Measurements from ENCODE around the gene SNRNP48. TPM values are rescaled to one million over a fixed set of nuclear protein-coding genes. Genes with fewer than 3 reads are reported as not detected.

The SNRNP48 gene
- total and polyA plus RNA-seq, 8 donors, result 7.6 to 29.1 (median 26.8) TPM

DNA sequence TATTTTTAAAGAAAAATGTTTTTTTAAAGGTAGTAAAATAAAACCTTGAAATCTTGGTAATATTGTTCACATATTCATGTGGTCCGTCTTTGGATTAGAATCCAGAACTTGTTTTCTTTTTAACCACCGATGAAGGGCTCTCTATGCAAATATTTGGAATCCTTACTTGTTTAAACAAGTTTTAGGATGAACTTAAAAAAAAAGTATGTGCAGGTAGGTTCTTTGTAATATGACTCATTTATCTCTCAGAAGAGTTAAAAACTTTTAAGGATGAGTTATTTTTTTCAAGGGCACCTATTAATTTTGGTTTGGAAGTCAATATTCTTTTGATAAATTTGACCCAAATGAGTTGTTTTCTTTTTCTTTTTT, 39.6 kb upstream of the SNRNP48 start:
- no peak overlapping the region for H3K27ac ChIP-seq

GRCh38 chr6:7554533-7555275, 35.3 kb upstream of the SNRNP48 start:
- TF ChIP-seq, protein P1, sequence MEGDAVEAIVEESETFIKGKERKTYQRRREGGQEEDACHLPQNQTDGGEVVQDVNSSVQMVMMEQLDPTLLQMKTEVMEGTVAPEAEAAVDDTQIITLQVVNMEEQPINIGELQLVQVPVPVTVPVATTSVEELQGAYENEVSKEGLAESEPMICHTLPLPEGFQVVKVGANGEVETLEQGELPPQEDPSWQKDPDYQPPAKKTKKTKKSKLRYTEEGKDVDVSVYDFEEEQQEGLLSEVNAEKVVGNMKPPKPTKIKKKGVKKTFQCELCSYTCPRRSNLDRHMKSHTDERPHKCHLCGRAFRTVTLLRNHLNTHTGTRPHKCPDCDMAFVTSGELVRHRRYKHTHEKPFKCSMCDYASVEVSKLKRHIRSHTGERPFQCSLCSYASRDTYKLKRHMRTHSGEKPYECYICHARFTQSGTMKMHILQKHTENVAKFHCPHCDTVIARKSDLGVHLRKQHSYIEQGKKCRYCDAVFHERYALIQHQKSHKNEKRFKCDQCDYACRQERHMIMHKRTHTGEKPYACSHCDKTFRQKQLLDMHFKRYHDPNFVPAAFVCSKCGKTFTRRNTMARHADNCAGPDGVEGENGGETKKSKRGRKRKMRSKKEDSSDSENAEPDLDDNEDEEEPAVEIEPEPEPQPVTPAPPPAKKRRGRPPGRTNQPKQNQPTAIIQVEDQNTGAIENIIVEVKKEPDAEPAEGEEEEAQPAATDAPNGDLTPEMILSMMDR (IDR thresholded peaks at IDR 0.05), result no peak
- H3K4me1 ChIP-seq, result no peaks in the 10 kb centered on the region
- no peak overlapping the region for H3K4me3 ChIP-seq
- no peak overlapping the region for H3K27ac ChIP-seq
- intact Hi-C loops (cut with DNase I), result no loop called here
- no peak for DNase-seq
- no peaks in the 10 kb centered on the region for H3K9me3 ChIP-seq
- no peak for ATAC-seq
- peaks cover 5 to 16% of the 10 kb centered on the region in 2 donors for H3K27me3 ChIP-seq
- no peaks in the 10 kb centered on the region for H3K36me3 ChIP-seq

More for the DNA sequence above, 39.6 kb upstream of the SNRNP48 start:
- intact Hi-C loops (cut with DNase I), result no loop called here
- peaks cover 0 to 6% of the 10 kb centered on the region in 2 donors for H3K4me1 ChIP-seq
- DNase-seq (no peak), ATAC-seq (no peak)
- H3K27me3 ChIP-seq, result peaks cover 19 to 35% of the 10 kb centered on the region in 2 donors
- H3K9me3 ChIP-seq, result no peaks in the 10 kb centered on the region
- H3K4me3 ChIP-seq, result no peak overlapping the region
- TF ChIP-seq, protein P1 (IDR thresholded peaks at IDR 0.05), result no peak
- no peaks in the 10 kb centered on the region for H3K36me3 ChIP-seq

- no peak for DNase-seq
- intact Hi-C loops (cut with DNase I), result no loop called here
- H3K36me3 ChIP-seq, result no peaks in the 10 kb centered on the region
- H3K4me1 ChIP-seq, result no peaks in the 10 kb centered on the region
- no peak overlapping the region for H3K27ac ChIP-seq
- TF ChIP-seq, protein P1 (IDR thresholded peaks at IDR 0.05), result no peak
- peaks cover 0 to 16% of the 10 kb centered on the region in 2 donors for H3K27me3 ChIP-seq
- no peak for ATAC-seq
- no peaks in the 10 kb centered on the region for H3K9me3 ChIP-seq
- H3K4me3 ChIP-seq, result no peak overlapping the region
Observed at GRCh38 chr6:7555671-7556070, 34.3 kb upstream of the SNRNP48 start.

- intact Hi-C loops (cut with DNase I), result no loop called here
- DNase-seq (no peak), ATAC-seq (no peak)
- H3K4me3 ChIP-seq, result no peak overlapping the region
- no peak overlapping the region for H3K27ac ChIP-seq
- H3K27me3 ChIP-seq, result peaks cover 0 to 9% of the 10 kb centered on the region in 2 donors
- TF ChIP-seq, protein P1 (IDR thresholded peaks at IDR 0.05), result no peak
- no peaks in the 10 kb centered on the region for H3K4me1 ChIP-seq
- no peaks in the 10 kb centered on the region for H3K36me3 ChIP-seq
- H3K9me3 ChIP-seq, result no peaks in the 10 kb centered on the region
Observed at GRCh38 chr6:7556394-7557106, 33.4 kb upstream of the SNRNP48 start.

DNA sequence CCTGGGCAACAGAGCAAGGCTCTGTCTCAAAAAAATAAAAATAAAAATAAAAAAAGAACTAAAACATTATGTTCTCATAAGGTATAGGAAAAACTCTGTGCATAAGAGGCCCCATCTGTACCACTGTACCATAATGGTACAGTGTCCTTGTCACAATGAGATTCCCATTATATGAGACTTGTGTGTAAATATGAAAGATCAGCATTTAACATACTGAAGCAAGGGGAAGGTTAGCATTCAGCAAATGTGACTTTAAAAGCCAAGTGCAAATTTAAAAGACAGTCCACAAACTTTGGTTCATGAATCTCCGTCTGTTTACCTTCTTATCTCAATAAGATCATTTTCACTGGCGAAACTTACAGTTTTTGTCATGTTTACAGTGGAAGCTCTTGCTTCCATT, 32.3 kb upstream of the SNRNP48 start:
- ATAC-seq, result no peak
- Histone ChIP-seq H3K4me1 (peaks cover 0 to 7% of the 10 kb centered on the region in 2 donors), H3K27me3 (peaks cover 0 to 9% of the 10 kb centered on the region in 2 donors), H3K4me3 (no peak overlapping the region), H3K9me3 (no peaks in the 10 kb centered on the region), H3K36me3 (no peaks in the 10 kb centered on the region), H3K27ac (no peak overlapping the region)
- no peak for DNase-seq
- intact Hi-C loops (cut with DNase I), result no loop called here
- TF ChIP-seq, protein P1 (IDR thresholded peaks at IDR 0.05), result no peak

Data from left lung (tissue), 10 donors.